Measurements from ENCODE around the gene MYOZ3. TPM values are rescaled to one million over a fixed set of nuclear protein-coding genes. Genes with fewer than 3 reads are reported as not detected.

Gene MYOZ3
- total RNA-seq, 6 donors from 2014 or later, result 0.61 to 2.8 (median 0.89) TPM; not detected in 1

GRCh38 chr5:150627731-150628545 lies 33.1 kb upstream of the MYOZ3 start:
- WGBS, 2 donors, result 70 to 74% methylated on average over 3 to 5 of the region's 5 CpGs

DNA sequence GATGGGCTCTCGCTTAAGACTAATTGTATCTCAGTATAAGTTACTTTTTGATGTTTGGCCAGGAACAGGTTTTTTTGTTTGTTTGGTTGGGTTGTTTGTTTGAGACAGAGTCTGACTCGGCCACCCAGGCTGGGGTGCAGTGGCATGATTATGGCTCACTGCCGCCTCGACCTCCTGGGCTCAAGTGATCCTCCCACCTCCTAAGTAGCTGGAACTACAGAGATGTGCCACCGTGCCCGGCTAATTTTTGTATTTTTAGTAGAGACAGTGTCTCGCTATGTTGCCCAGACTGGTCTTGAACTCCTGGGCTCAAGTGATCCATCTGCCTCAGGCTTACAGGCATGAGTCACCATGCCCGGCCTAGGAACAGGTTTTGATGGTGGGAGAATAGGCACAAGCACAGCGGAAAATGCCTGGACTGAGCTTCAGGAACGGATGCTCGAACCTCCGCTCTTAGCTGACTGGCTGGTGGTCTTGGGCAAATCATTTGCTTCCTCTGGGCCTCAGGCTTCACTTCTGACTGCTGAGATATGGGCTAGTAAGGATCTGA lies 32.0 kb upstream of the MYOZ3 start:
- TF ChIP-seq POLR2AphosphoS5 (IDR thresholded peaks at IDR 0.05), result no peak
- no peak for TF ChIP-seq POLR2A (IDR thresholded peaks at IDR 0.05)
- no peak for TF ChIP-seq CTCF (IDR thresholded peaks at IDR 0.05)
- TF ChIP-seq EP300 (IDR thresholded peaks at IDR 0.05), result no peak
- Histone ChIP-seq H3K36me3 (peaks cover 0 to 7% (median 0%) of the 10 kb centered on the region in 4 donors), H3K27ac (peak overlapping the region in 3 of 4 donors; percentile 39 to 96 (median 90)), H3K4me3 (no peak overlapping the region), H3K4me1 (peaks cover 48 to 66% (median 61%) of the 10 kb centered on the region in 4 donors), H3K27me3 (no peaks in the 10 kb centered on the region), H3K9me3 (no peaks in the 10 kb centered on the region)
- ATAC-seq (ENCODE audit: low FRiP score in 2 of 2) (no peak), DNase-seq (no peak)
- 84 to 85% methylated on average over 8 to 12 of the region's 12 CpGs for WGBS, 2 donors

More at GRCh38 chr5:150627731-150628545, 33.1 kb upstream of the MYOZ3 start:
- ATAC-seq (ENCODE audit: low FRiP score in 2 of 2) (no peak), DNase-seq (no peak)
- Histone ChIP-seq H3K36me3 (peaks cover 0 to 6% (median 0%) of the 10 kb centered on the region in 4 donors), H3K27me3 (no peaks in the 10 kb centered on the region), H3K9me3 (no peaks in the 10 kb centered on the region), H3K4me3 (peak overlapping the region in 1 of 4 donors; percentile 14), H3K4me1 (peaks cover 54 to 74% (median 69%) of the 10 kb centered on the region in 4 donors), H3K27ac (peak overlapping the region; percentile 90 to 96 (median 94))
- no peak for TF ChIP-seq CTCF (IDR thresholded peaks at IDR 0.05)
- no peak for TF ChIP-seq POLR2A (IDR thresholded peaks at IDR 0.05)
- TF ChIP-seq EP300 (IDR thresholded peaks at IDR 0.05), result no peak
- no peak for TF ChIP-seq POLR2AphosphoS5 (IDR thresholded peaks at IDR 0.05)

DNA sequence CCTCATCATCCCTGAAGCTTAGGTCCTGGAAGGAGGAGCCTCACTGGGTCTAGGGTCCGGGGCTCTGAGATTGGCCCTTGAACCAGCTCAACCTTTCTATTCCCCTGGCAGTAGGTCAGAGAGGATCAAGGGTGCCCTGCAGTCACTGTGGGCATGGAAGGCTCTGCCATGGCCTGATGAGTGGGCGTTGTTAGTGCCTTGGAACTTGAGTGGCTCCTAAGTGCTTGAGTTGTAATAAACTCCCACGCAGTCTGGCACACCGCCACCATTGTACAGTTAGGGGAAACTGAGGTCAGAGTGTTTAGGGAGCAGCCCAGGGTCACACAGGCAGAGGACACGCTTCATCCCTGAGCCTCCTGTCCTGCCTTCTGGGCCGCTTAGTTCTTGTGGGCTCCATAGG lies 31.0 kb upstream of the MYOZ3 start:
- Histone ChIP-seq H3K36me3 (peaks cover 0 to 10% (median 0%) of the 10 kb centered on the region in 4 donors), H3K27me3 (no peaks in the 10 kb centered on the region), H3K4me3 (no peak overlapping the region), H3K27ac (peak overlapping the region in 3 of 4 donors; percentile 26 to 90 (median 60)), H3K4me1 (peaks cover 42 to 59% (median 57%) of the 10 kb centered on the region in 4 donors), H3K9me3 (no peaks in the 10 kb centered on the region)
- ATAC-seq (ENCODE audit: low FRiP score in 2 of 2) (no peak), DNase-seq (no peak)
- TF ChIP-seq CTCF (IDR thresholded peaks at IDR 0.05) (no peak), POLR2A (IDR thresholded peaks at IDR 0.05) (no peak), EP300 (IDR thresholded peaks at IDR 0.05) (no peak), POLR2AphosphoS5 (IDR thresholded peaks at IDR 0.05) (no peak)
- 85 to 87% methylated on average over 5 to 6 of the region's 6 CpGs for WGBS, 2 donors

- no peaks in the 10 kb centered on the region for H3K27me3 ChIP-seq
- ATAC-seq (ENCODE audit: low FRiP score in 2 of 2), result no peak
- H3K36me3 ChIP-seq, result peaks cover 0 to 10% (median 0%) of the 10 kb centered on the region in 4 donors
- no peaks in the 10 kb centered on the region for H3K9me3 ChIP-seq
- peaks cover 45 to 64% (median 58%) of the 10 kb centered on the region in 4 donors for H3K4me1 ChIP-seq
- TF ChIP-seq POLR2A (IDR thresholded peaks at IDR 0.05) (no peak), EP300 (IDR thresholded peaks at IDR 0.05) (no peak), POLR2AphosphoS5 (IDR thresholded peaks at IDR 0.05) (no peak), CTCF (IDR thresholded peaks at IDR 0.05) (no peak)
- 74 to 79% methylated on average over 6 to 9 of the region's 9 CpGs for WGBS, 2 donors
- no peak overlapping the region for H3K4me3 ChIP-seq
- DNase-seq, result no peak
- peak overlapping the region in 3 of 4 donors; percentile 26 to 90 (median 60) for H3K27ac ChIP-seq
These were observed 30.4 kb upstream of the MYOZ3 start for GRCh38 chr5:150630461-150631325.
